HepG2 (cell line): Measurements from ENCODE around the gene COG5. TPM values are rescaled to one million over a fixed set of nuclear protein-coding genes. Genes with fewer than 3 reads are reported as not detected.

Source experiments
- ARHGAP35 ChIP-seq: sonication (generic); formaldehyde crosslinking; IDR thresholded peaks from 2 replicates; pipeline ENCODE4 v1.9.0; 2022; ENCODE audit warnings: mild to moderate bottlenecking, inconsistent platforms, moderate library complexity, missing genetic modification reagents, borderline replicate concordance
- HINFP ChIP-seq: sonication (generic); formaldehyde crosslinking; IDR thresholded peaks from 2 replicates; pipeline ENCODE4 v1.4.0; 2020; ENCODE audit warnings: low read depth, mild to moderate bottlenecking, missing genetic modification reagents
- HNRNPH1 ChIP-seq: fragments of 200-400 bp; formaldehyde crosslinking; optimal IDR thresholded peaks from 2 replicates; pipeline ENCODE3; 2017; ENCODE audit warnings: mild to moderate bottlenecking, low read depth, low read length
- IKZF1 ChIP-seq: fragments of 450-650 bp; IDR thresholded peaks from 2 replicates; pipeline ENCODE4 v1.7.1; 2016
- RAD21 ChIP-seq: fragments of 450-650 bp; formaldehyde crosslinking; IDR thresholded peaks from 2 replicates; pipeline ENCODE4 v1.5.0; 2020; ENCODE audit warnings: mild to moderate bottlenecking
- SNAPC4 ChIP-seq: sonication (generic); formaldehyde crosslinking; IDR thresholded peaks from 2 replicates; pipeline ENCODE4 v1.4.0; 2020; ENCODE audit warnings: mild to moderate bottlenecking, missing genetic modification reagents
- SNRNP70 ChIP-seq: fragments of 200-400 bp; formaldehyde crosslinking; IDR thresholded peaks from 2 replicates; pipeline ENCODE4 v1.6.1; 2017; ENCODE audit warnings: mild to moderate bottlenecking, low read depth, low read length, moderate library complexity
- TFDP2 ChIP-seq: sonication (generic); formaldehyde crosslinking; IDR thresholded peaks from 2 replicates; pipeline ENCODE4 v1.4.0; 2020; ENCODE audit warnings: missing genetic modification reagents
- YY1 ChIP-seq: IDR thresholded peaks from 2 replicates; pipeline ENCODE4 v1.6.1; 2011; ENCODE audit warnings: low read length, low read depth, moderate library complexity, mild to moderate bottlenecking; ENCODE audit not compliant: insufficient read depth, insufficient replicate concordance
- ZBTB1 ChIP-seq: sonication (generic); formaldehyde crosslinking; IDR thresholded peaks from 2 replicates; pipeline ENCODE4 v1.4.0; 2020; ENCODE audit warnings: missing genetic modification reagents, borderline replicate concordance
- ZNF446 ChIP-seq: sonication (generic); formaldehyde crosslinking; IDR thresholded peaks from 2 replicates; pipeline ENCODE4 v1.5.0; 2020; ENCODE audit warnings: mild to moderate bottlenecking, missing genetic modification reagents
- ZNF614 ChIP-seq: IDR thresholded peaks from 2 replicates; pipeline ENCODE4 v1.6.1; 2018; ENCODE audit warnings: missing biosample characterization, missing genetic modification reagents, inconsistent platforms, borderline replicate concordance
- ZNF770 ChIP-seq: sonication (generic); formaldehyde crosslinking; IDR thresholded peaks from 2 replicates; pipeline ENCODE4 v1.5.0; 2020; ENCODE audit warnings: mild to moderate bottlenecking, missing genetic modification reagents
- ZNF788 ChIP-seq: sonication (generic); formaldehyde crosslinking; IDR thresholded peaks from 2 replicates; pipeline ENCODE4 v1.5.0; 2020; ENCODE audit warnings: mild to moderate bottlenecking, missing genetic modification reagents, borderline replicate concordance
- polyA plus RNA-seq, 8 experiments: library from polyadenylated mRNA; depleted of rRNA in 3 of 8; stranded (reverse) in 7 of 8; unstranded in 1 of 8; fragments of >200 nt; fragmentation: Illumina TruSeq in 4 of 8; extraction: Trizol in 4 of 8; gene quantifications; 2 replicates each; pipeline versions ENCODE4 v1.2.1 to v1.2.3, GENCODE V29; 2011 to 2016; ENCODE audit warnings: low read depth in 4 of 8, missing spikeins in 1 of 8, mixed read lengths in 1 of 8; ENCODE audit not compliant: insufficient read depth in 1 of 8
- total RNA-seq, 5 experiments: library from RNA; depleted of rRNA; stranded (reverse); fragments of >200 nt; fragmentation: Illumina TruSeq; extraction: Trizol; gene quantifications; 2 replicates each; pipeline ENCODE4 v1.2.3, GENCODE V29; 2016; ENCODE audit warnings: low read depth in 1 of 5
- TF ChIP-seq, protein P1 (sequence below): sonication (generic); formaldehyde crosslinking; IDR thresholded peaks from 2 replicates; pipeline ENCODE4 v1.5.1; 2020; ENCODE audit warnings: missing genetic modification reagents, mild to moderate bottlenecking, borderline replicate concordance
- TF ChIP-seq, protein P2 (sequence below): IDR thresholded peaks from 2 replicates; pipeline ENCODE4 v1.6.1; 2016

COG5 gene
- total and polyA plus RNA-seq, 2 of the 13 experiments (the other 11 are each of a cell fraction or from before 2014, with no cell fraction given), result 20.4 to 31.3 TPM

DNA sequence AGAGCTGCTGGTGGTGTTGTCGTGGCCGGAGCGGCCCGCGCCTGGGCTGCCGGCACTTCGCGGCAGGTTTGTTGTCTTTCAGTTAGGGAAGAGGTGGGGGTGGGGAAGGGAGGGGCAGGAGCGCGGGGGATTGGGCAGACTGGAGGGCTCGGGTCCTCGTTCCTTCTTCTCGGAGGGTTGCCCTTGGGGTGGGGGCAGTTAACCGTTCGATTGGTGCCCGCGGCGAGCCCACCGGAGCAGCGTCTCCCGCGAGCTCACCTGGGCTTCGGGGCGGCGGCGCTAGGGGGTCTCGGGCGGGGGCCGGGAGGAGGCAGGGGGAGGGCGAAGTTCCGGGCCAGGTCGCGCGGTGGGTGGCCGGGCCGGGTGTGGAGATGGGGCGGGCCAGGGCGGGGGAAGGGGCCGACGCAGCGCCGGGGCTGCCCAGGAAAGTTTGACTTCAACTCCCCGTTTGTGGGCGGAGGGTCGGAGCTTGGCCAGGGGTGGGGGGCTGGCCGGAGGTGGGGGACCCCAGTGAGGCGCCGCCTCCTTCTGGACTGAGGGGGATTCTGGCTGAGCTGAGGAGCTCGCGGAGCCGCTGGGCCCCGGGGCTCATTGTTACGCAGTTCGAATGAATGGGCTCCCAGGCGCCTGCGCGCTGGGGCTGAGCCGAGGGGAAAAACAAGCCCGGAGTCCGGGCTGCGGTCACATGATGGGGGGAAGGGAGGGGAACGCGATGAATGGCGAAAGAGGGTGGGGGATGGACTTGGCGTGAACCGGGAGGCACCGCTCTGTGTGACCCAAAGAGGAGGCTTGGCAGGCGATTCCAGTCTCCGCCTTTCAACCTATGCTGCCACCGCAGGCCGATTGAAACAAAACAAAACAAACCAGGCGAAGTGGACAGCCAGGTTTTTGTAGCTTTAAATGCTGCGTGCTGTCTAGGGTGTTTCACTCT, 394.3 kb downstream of the COG5 start (continued):
- TF ChIP-seq ARHGAP35 (CRISPR knock-in tag) (no peak), IKZF1 (no peak), RAD21 (CRISPR knock-in tag) (0 out of 2 replicates have a peak, but pooled peaks have one; percentile 21), HINFP (CRISPR knock-in tag) (no peak), HNRNPH1 (no peak), YY1 (peak; percentile 63), ZNF614 (CRISPR knock-in tag) (peak; percentile 71; the same call in 1 of the 2 replicates), ZNF770 (CRISPR knock-in tag) (peak; percentile 80), TFDP2 (CRISPR knock-in tag) (0 out of 2 replicates have a peak, but pooled peaks have one; percentile 32), SNAPC4 (no peak), ZNF788 (no peak; the same call in 1 of the 2 replicates), ZNF446 (CRISPR knock-in tag) (no peak; the same call in 1 of the 2 replicates), ZBTB1 (no peak), SNRNP70 (no peak)
- TF ChIP-seq, protein P1, sequence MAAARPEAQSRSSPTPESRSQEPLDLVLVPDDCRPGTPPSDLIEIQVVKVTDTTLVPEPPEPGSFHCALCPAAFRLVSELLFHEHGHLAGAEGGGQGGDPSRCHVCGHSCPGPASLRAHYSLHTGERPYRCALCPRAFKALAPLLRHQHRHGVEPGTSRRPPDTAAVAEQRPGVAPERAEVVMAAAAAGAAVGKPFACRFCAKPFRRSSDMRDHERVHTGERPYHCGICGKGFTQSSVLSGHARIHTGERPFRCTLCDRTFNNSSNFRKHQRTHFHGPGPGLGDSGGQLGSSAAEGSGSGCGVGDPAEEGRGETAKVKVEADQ, result no peak
- TF ChIP-seq, protein P2, sequence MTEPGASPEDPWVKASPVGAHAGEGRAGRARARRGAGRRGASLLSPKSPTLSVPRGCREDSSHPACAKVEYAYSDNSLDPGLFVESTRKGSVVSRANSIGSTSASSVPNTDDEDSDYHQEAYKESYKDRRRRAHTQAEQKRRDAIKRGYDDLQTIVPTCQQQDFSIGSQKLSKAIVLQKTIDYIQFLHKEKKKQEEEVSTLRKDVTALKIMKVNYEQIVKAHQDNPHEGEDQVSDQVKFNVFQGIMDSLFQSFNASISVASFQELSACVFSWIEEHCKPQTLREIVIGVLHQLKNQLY (CRISPR knock-in tag), result peak; percentile 39; the same call in 1 of the 2 replicates
